ENCODE results near the gene STMND1. TPM values are rescaled to one million over a fixed set of nuclear protein-coding genes. Genes with fewer than 3 reads are reported as not detected.

The STMND1 gene
- total and polyA plus RNA-seq, 2 donors (not counting 1 experiment from before 2014, with no cell fraction given), result not detected

DNA sequence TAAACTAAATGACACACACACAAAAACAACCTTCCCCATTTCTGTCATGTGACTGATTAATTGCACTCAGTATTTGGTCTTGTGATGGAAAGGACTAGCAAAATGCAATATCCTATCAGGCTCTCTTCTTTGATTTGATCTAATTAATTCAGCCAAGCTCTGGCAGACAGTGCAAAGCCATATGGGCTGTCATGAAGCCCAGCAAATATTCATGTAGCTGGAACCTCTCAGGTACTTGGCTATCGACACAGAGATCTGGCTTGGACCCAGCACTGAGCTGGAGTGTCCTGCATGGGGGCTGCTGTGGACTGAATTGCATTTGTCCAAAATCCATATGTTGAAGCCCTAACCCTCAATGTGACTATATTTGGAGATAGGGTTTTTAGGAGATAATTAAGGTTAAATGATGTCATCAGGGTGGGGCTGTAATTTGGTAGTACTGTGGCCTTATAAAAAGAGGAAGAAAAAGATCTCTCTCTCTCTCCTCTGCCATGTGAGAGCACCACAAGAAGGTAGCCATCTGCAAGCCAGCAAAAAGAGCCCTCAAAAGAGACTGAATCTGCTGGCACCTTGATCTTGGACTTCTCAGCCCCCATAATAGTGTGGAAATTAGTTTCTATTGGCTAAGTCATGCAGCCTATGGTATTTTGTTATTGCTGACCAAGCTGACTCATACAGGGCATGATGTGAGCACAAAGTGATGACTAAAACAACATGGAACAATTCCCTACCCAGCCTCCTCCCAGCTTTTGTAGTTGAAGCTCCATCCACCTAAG lies 77.1 kb downstream of the STMND1 start:
- Histone ChIP-seq H3K4me3 (ENCODE audit: control extremely low read depth in 1 of 5, extremely low read depth in 1 of 5, insufficient read depth in 1 of 5, low read depth in 2 of 5, low read length in 4 of 5) (no peak overlapping the region), H3K4me2 (replicated peaks; ENCODE audit: low read depth, low read length, poor library complexity, severe bottlenecking) (no peak overlapping the region), H3K79me2 (ENCODE audit: control insufficient read depth, insufficient read depth, low read length) (no peaks in the 10 kb centered on the region), H3K4me1 (ENCODE audit: control insufficient read depth in 2 of 2, insufficient read depth in 2 of 2, low read length in 2 of 2) (no peaks in the 10 kb centered on the region), H4K20me1 (ENCODE audit: control insufficient read depth, insufficient read depth, low read length, poor library complexity, severe bottlenecking) (no peaks in the 10 kb centered on the region), H3K36me3 (replicated peaks in 1 of 2; ENCODE audit: control extremely low read depth in 1 of 2, control insufficient read depth in 1 of 2, extremely low read depth in 1 of 2, insufficient read depth in 2 of 2, low read length in 1 of 2) (no peaks in the 10 kb centered on the region), H3K9me3 (ENCODE audit: control extremely low read depth in 1 of 3, control insufficient read depth in 2 of 3, insufficient read depth in 1 of 3, low read length in 2 of 3) (no peaks in the 10 kb centered on the region), H2AFZ (ENCODE audit: insufficient read depth, low read depth, low read length, poor library complexity, severe bottlenecking) (no peak overlapping the region), H3K27ac (ENCODE audit: low read length in 2 of 2) (no peak overlapping the region), H3K9ac (ENCODE audit: low read length) (no peak overlapping the region), H3K27me3 (replicated peaks in 1 of 4; ENCODE audit: control extremely low read depth in 1 of 4, control insufficient read depth in 3 of 4, insufficient read depth in 4 of 4, low read length in 3 of 4) (no peaks in the 10 kb centered on the region)
- no peak overlapping the region for H3K4me3 Mint-ChIP-seq
- H3K27me3 Mint-ChIP-seq, result peaks cover 3% of the 10 kb centered on the region
- H3K9me3 Mint-ChIP-seq (ENCODE audit: insufficient read depth), result peaks cover 2% of the 10 kb centered on the region
- no peak for ATAC-seq (ENCODE audit: low read depth)
- DNase-seq, result no peak
- TF ChIP-seq, protein P1, sequence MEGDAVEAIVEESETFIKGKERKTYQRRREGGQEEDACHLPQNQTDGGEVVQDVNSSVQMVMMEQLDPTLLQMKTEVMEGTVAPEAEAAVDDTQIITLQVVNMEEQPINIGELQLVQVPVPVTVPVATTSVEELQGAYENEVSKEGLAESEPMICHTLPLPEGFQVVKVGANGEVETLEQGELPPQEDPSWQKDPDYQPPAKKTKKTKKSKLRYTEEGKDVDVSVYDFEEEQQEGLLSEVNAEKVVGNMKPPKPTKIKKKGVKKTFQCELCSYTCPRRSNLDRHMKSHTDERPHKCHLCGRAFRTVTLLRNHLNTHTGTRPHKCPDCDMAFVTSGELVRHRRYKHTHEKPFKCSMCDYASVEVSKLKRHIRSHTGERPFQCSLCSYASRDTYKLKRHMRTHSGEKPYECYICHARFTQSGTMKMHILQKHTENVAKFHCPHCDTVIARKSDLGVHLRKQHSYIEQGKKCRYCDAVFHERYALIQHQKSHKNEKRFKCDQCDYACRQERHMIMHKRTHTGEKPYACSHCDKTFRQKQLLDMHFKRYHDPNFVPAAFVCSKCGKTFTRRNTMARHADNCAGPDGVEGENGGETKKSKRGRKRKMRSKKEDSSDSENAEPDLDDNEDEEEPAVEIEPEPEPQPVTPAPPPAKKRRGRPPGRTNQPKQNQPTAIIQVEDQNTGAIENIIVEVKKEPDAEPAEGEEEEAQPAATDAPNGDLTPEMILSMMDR (IDR thresholded peaks at IDR 0.05), result no peak
- no peak for TF ChIP-seq EZH2 (IDR thresholded peaks at IDR 0.05; ENCODE audit: borderline replicate concordance, insufficient read depth, low read depth, low read length, poor library complexity, severe bottlenecking)
- ChIA-PET POLR2A (no interaction called here), CTCF (no interaction called here)
- no peaks in the 10 kb centered on the region for H3K4me1 Mint-ChIP-seq
- intact Hi-C loops (cut with micrococcal nuclease), result no loop called here
- 83% methylated on average over 1 of the region's 1 CpG for WGBS (ENCODE audit: insufficient coverage)
- no peak overlapping the region for H3K27ac Mint-ChIP-seq

DNA sequence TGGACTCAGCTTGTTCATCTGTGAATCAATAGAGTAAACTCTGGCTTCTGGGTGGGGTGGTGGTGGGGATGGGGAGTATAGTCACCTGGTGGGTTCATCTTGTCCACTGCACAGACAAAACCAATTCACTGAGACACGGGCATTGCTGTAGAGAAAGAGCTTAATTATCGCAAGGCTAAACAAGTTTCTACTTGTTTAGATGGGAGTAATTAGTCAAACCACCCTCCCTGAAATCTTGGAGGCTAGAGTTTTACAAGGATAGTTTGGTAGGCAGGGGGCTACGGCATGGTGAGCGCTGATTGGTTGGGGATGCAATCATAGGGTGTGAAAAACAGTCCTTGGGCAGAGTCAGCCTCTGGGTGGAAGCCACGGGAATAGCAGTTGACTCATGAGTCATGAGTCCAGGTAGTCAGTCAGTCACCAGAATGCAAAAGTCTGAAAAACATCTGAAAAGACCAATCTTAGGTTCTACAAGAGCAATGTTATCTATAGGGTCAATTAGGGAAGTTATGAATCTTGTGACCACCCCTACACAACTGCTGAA lies 77.8 kb downstream of the STMND1 start:
- CTCF ChIA-PET, result no interaction called here
- H2AFZ ChIP-seq (ENCODE audit: insufficient read depth, low read depth, low read length, poor library complexity, severe bottlenecking), result no peak overlapping the region
- H3K27ac Mint-ChIP-seq, result no peak overlapping the region

More for the DNA sequence above, 77.8 kb downstream of the STMND1 start:
- Mint-ChIP-seq H3K4me3 (no peak overlapping the region), H3K4me1 (no peaks in the 10 kb centered on the region), H3K9me3 (ENCODE audit: insufficient read depth) (peaks cover 2% of the 10 kb centered on the region), H3K27me3 (peaks cover 4% of the 10 kb centered on the region)
- H3K36me3 ChIP-seq (replicated peaks in 1 of 2; ENCODE audit: control extremely low read depth in 1 of 2, control insufficient read depth in 1 of 2, extremely low read depth in 1 of 2, insufficient read depth in 2 of 2, low read length in 1 of 2), result no peaks in the 10 kb centered on the region
- H3K27me3 ChIP-seq (replicated peaks in 1 of 4; ENCODE audit: control extremely low read depth in 1 of 4, control insufficient read depth in 3 of 4, insufficient read depth in 4 of 4, low read length in 3 of 4), result no peaks in the 10 kb centered on the region
- no peaks in the 10 kb centered on the region for H3K9me3 ChIP-seq (ENCODE audit: control extremely low read depth in 1 of 3, control insufficient read depth in 2 of 3, insufficient read depth in 1 of 3, low read length in 2 of 3)
- intact Hi-C loops (cut with micrococcal nuclease), result no loop called here
- H3K9ac ChIP-seq (ENCODE audit: low read length), result no peak overlapping the region
- 91% methylated on average over 5 of the region's 5 CpGs for WGBS (ENCODE audit: insufficient coverage)
- TF ChIP-seq, protein P1 (IDR thresholded peaks at IDR 0.05), result no peak
- TF ChIP-seq EZH2 (IDR thresholded peaks at IDR 0.05; ENCODE audit: borderline replicate concordance, insufficient read depth, low read depth, low read length, poor library complexity, severe bottlenecking), result no peak
- no peak overlapping the region for H3K4me3 ChIP-seq (ENCODE audit: control extremely low read depth in 1 of 5, extremely low read depth in 1 of 5, insufficient read depth in 1 of 5, low read depth in 2 of 5, low read length in 4 of 5)
- no peaks in the 10 kb centered on the region for H3K4me1 ChIP-seq (ENCODE audit: control insufficient read depth in 2 of 2, insufficient read depth in 2 of 2, low read length in 2 of 2)
- no peaks in the 10 kb centered on the region for H4K20me1 ChIP-seq (ENCODE audit: control insufficient read depth, insufficient read depth, low read length, poor library complexity, severe bottlenecking)
- POLR2A ChIA-PET, result no interaction called here
- ATAC-seq (ENCODE audit: low read depth), result no peak
- no peak for DNase-seq
- no peaks in the 10 kb centered on the region for H3K79me2 ChIP-seq (ENCODE audit: control insufficient read depth, insufficient read depth, low read length)
- no peak overlapping the region for H3K27ac ChIP-seq (ENCODE audit: low read length in 2 of 2)
- no peak overlapping the region for H3K4me2 ChIP-seq (replicated peaks; ENCODE audit: low read depth, low read length, poor library complexity, severe bottlenecking)

All from B cell (primary cell).